ENCODE measurements around the gene RNF144B.
A peak's percentile ranks its signal among the peaks of the same experiment; 100 is the strongest.

The RNF144B gene

DNA sequence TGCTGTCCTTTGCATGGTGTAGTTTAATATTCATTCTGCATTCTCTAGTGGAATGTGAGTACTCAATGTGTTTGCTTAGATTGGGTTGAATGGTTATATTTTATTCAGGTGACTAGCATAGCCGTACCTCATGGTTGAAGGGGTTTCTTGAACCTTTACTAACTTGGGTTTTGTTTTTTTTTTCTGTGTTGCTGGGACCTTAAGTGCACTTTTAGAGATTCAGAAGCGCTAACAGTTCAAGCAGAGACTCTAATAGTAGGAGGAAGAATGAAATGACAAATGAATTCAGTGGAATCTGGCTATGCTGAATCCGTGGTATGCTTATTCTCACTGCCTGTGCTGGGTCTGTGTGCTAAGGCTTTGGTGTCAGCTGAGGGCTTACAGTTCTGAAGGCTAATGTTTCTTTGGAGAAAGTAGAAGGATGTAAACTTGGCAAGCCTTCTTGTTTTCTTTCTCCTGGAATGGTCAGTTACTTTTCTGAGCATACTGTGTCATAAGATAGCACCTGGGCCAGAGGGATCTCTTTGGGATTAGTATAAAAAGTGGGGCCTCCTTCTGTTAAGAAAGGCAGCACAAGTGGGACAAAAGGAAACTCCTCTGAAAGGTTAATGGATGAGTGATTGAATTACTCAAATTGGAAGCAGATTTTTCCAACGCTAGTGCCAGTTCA lies 28.7 kb downstream of the RNF144B start:
- Histone ChIP-seq H3K4me1 (ENCODE audit: control insufficient read depth in 1 of 2, insufficient read depth in 1 of 2, low read depth in 1 of 2, low read length in 1 of 2) (peaks cover 33 to 38% of the 10 kb centered on the region in 2 experiments), H3K36me3 (peaks cover 4% of the 10 kb centered on the region), H3K27ac (peak overlapping the region; percentile 59), H3K27me3 (no peaks in the 10 kb centered on the region), H3K4me3 (ENCODE audit: low read depth in 1 of 2, low read length in 1 of 2) (no peak overlapping the region), H3K9me3 (no peaks in the 10 kb centered on the region)
- TF ChIP-seq, protein P1, sequence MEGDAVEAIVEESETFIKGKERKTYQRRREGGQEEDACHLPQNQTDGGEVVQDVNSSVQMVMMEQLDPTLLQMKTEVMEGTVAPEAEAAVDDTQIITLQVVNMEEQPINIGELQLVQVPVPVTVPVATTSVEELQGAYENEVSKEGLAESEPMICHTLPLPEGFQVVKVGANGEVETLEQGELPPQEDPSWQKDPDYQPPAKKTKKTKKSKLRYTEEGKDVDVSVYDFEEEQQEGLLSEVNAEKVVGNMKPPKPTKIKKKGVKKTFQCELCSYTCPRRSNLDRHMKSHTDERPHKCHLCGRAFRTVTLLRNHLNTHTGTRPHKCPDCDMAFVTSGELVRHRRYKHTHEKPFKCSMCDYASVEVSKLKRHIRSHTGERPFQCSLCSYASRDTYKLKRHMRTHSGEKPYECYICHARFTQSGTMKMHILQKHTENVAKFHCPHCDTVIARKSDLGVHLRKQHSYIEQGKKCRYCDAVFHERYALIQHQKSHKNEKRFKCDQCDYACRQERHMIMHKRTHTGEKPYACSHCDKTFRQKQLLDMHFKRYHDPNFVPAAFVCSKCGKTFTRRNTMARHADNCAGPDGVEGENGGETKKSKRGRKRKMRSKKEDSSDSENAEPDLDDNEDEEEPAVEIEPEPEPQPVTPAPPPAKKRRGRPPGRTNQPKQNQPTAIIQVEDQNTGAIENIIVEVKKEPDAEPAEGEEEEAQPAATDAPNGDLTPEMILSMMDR (IDR thresholded peaks at IDR 0.05) = no peak

DNA sequence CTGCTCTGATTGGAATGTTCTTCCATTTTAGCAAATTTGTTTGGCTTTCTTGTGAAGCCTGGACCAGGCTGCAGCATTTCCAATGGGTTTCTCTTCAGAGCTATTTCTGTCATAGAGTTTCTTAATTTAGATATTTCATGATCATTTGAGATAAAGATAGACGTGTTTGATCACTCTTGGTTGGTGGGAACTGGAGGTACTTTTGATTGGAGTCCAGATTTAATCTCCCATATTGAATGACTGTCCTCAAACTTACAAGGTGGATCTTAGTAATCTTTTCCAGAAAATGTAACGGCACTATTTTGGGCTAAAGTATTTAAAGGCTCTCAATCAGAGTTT lies 29.2 kb downstream of the RNF144B start:
- TF ChIP-seq, protein P1 (IDR thresholded peaks at IDR 0.05) = no peak
- Histone ChIP-seq H3K27me3 (no peaks in the 10 kb centered on the region), H3K27ac (peak overlapping the region; percentile 59), H3K9me3 (no peaks in the 10 kb centered on the region), H3K36me3 (peaks cover 4% of the 10 kb centered on the region), H3K4me3 (ENCODE audit: low read depth in 1 of 2, low read length in 1 of 2) (no peak overlapping the region), H3K4me1 (ENCODE audit: control insufficient read depth in 1 of 2, insufficient read depth in 1 of 2, low read depth in 1 of 2, low read length in 1 of 2) (peaks cover 31 to 38% of the 10 kb centered on the region in 2 experiments)

DNA sequence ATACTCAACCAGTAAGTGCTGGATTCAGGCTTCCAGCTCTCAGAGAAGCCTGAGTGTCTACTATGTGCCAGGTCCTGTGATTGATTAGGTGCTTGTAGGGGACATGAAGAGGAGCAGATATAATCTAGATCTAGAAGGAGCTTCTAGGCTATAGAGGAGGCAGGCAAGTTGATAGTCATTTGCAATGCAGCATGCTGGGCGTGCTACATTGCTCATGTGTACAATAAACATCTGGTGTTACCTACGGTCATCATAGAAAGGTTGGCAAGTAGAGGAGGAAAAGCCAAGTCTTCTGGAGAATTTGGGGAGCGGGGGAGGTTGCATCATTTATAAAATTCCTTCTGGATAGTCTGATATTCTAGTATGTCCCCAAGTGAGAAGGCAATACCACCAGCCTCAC lies 33.2 kb downstream of the RNF144B start:
- TF ChIP-seq, protein P1 (IDR thresholded peaks at IDR 0.05) = no peak
- Histone ChIP-seq H3K36me3 (peaks cover 4% of the 10 kb centered on the region), H3K9me3 (no peaks in the 10 kb centered on the region), H3K4me3 (ENCODE audit: low read depth in 1 of 2, low read length in 1 of 2) (no peak overlapping the region), H3K27me3 (no peaks in the 10 kb centered on the region), H3K4me1 (ENCODE audit: control insufficient read depth in 1 of 2, insufficient read depth in 1 of 2, low read depth in 1 of 2, low read length in 1 of 2) (peaks cover 14 to 18% of the 10 kb centered on the region in 2 experiments), H3K27ac (no peak overlapping the region)

DNA sequence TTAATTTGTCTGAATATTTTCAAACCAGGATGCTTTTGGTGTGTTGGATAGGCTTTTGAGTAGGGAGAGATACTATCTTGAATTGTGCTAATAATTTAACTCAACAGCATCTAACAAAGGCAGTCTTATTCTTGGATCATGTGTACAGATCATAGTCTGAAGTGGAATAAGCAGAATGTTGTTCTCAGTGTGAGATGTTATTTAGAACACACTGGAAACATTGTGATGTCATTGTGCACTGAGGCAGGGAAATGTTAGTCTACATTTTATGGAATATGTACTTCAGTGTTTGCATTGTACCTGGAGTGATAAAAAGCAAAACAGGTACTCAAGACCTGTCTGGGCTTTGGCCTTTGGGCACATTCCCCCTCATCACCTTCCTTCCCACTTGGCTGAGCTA lies 35.0 kb downstream of the RNF144B start:
- Histone ChIP-seq H3K9me3 (no peaks in the 10 kb centered on the region), H3K4me3 (ENCODE audit: low read depth in 1 of 2, low read length in 1 of 2) (no peak overlapping the region), H3K36me3 (peaks cover 4% of the 10 kb centered on the region), H3K27me3 (no peaks in the 10 kb centered on the region), H3K4me1 (ENCODE audit: control insufficient read depth in 1 of 2, insufficient read depth in 1 of 2, low read depth in 1 of 2, low read length in 1 of 2) (peaks cover 24 to 32% of the 10 kb centered on the region in 2 experiments), H3K27ac (peak overlapping the region; percentile 48)
- TF ChIP-seq, protein P1 (IDR thresholded peaks at IDR 0.05) = no peak

DNA sequence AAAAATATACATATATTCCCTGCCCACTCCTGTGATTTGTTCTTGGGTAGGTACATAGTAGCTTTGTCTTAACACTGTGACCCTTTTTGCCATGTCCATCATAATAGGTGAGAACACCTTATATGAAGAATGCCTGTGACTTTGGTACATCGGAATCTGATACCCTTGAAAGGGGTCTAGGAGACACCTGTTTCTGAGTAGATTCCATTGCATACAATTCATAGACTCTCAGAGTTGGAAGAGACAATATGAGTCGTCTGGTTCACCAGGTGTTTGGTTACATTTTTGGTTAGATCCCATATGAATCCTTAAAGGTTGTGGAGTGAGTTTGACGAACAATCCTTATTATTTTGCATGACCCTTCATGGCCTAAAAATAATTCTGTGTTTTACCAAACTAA lies 36.3 kb downstream of the RNF144B start:
- TF ChIP-seq, protein P1 (IDR thresholded peaks at IDR 0.05) = no peak
- Histone ChIP-seq H3K9me3 (no peaks in the 10 kb centered on the region), H3K36me3 (peaks cover 14% of the 10 kb centered on the region), H3K4me1 (ENCODE audit: control insufficient read depth in 1 of 2, insufficient read depth in 1 of 2, low read depth in 1 of 2, low read length in 1 of 2) (peaks cover 34 to 43% of the 10 kb centered on the region in 2 experiments), H3K27ac (no peak overlapping the region), H3K27me3 (no peaks in the 10 kb centered on the region), H3K4me3 (ENCODE audit: low read depth in 1 of 2, low read length in 1 of 2) (no peak overlapping the region)

Data from neutrophil (primary cell).